Activated CD4-positive, alpha-beta memory T cell treated with anti-CD3 and anti-CD28 coated beads, Interleukin-2, amount 10 ng/mL, durations not matched to agents 7 days and 5 days (primary cell): ENCODE data around the gene CYP27A1. TPM values are rescaled to one million over a fixed set of nuclear protein-coding genes. Genes with fewer than 3 reads are reported as not detected.
A peak's percentile ranks its signal among the peaks of the same experiment; 100 is the strongest.

Experiments
- CTCF ChIA-PET: fragments of 350-600 bp; sonication (Branson Sonifier 250); formaldehyde crosslinking; loops from one replicate; lab custom pipeline; 2021; ENCODE audit warnings: antibody characterized with exemption, inconsistent platforms; lab: Charles Lee
- POLR2A ChIA-PET: fragments of 350-600 bp; sonication (Branson Sonifier 250); formaldehyde crosslinking; loops from one replicate; lab custom pipeline; 2021; ENCODE audit warnings: antibody characterized with exemption; lab: Charles Lee
- DNase-seq: peaks from one replicate; pipeline ENCODE4 v3.0.0-alpha.2; 2020
- H3K27ac Mint-ChIP-seq: one replicate; pipeline ENCODE4 v1.8.0; 2021; ENCODE audit warnings: mild to moderate bottlenecking, mixed read lengths
- H3K27me3 Mint-ChIP-seq: one replicate; pipeline ENCODE4 v1.8.0; 2021; ENCODE audit warnings: mixed read lengths
- H3K36me3 Mint-ChIP-seq: one replicate; pipeline ENCODE4 v1.8.0; 2021; ENCODE audit warnings: low read depth, mixed read lengths
- H3K4me1 Mint-ChIP-seq: one replicate; pipeline ENCODE4 v1.8.0; 2021; ENCODE audit warnings: mixed read lengths
- H3K4me3 Mint-ChIP-seq: one replicate; pipeline ENCODE4 v1.8.0; 2021; ENCODE audit warnings: mild to moderate bottlenecking, mixed read lengths
- H3K9me3 Mint-ChIP-seq: one replicate; pipeline ENCODE4 v1.8.0; 2021; ENCODE audit warnings: mixed read lengths
- total RNA-seq, 2 experiments: library from RNA; stranded (reverse); gene quantifications; one replicate each; pipeline ENCODE4 v1.2.3, GENCODE V29; 2021

The CYP27A1 gene
- total RNA-seq, 2 experiments from 2014 or later = not detected

DNA sequence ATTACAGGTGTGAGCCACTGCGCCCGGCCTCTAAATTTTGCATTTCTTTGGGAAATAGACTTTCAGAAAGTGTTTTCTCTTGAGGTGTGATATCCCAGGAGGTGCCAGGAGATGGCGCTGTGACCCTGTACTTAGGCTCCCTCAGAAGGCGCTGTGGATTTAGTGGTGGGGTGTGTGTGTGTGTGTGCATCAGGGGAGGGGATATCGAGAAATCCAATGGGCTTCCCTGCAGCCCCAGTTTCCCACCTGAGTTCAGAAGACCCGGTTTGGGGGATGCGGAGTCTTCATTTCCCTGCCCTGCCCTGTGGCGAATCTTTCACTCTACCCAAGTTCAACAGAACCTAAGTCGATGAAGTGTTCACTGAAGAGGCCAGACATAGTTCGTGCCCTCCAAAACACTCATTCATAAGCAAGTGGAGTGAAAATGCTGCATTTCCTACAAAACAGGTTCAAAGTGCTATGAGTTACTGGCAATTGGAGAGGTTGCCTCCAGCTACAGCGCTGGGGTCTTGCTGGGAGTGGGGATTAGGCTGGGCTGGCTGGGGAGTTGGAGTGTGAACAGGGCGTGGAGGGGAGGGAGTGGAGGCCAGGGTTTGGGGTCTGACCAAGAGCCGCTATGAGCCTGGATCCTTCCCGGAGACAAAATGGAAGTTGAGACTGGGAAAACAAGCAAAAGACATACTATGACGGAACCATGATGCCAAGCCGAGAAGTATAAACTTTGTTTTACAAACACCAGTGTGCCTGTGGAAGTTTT is 71.1 kb downstream of the CYP27A1 start:
- H3K27me3 Mint-ChIP-seq = peaks cover 55% of the 10 kb centered on the region
- H3K9me3 Mint-ChIP-seq = no peaks in the 10 kb centered on the region
- H3K4me1 Mint-ChIP-seq = no peaks in the 10 kb centered on the region
- H3K4me3 Mint-ChIP-seq = no peak overlapping the region
- H3K27ac Mint-ChIP-seq = no peak overlapping the region
- POLR2A ChIA-PET = interaction anchor here (1.5 kb wide), 1 partner anchor 45 kb away, joined by 5 read pairs; no protein-coding TSS in a partner anchor
- H3K36me3 Mint-ChIP-seq = no peaks in the 10 kb centered on the region
- peak; percentile 65 for DNase-seq
- CTCF ChIA-PET = interaction anchor here (0.6 to 3.2 kb wide), 14 partner anchors 10 to 306 kb away, joined by 3 to 39 read pairs (median 4); partner anchors contain the start of genes BCS1L and ZNF142

DNA sequence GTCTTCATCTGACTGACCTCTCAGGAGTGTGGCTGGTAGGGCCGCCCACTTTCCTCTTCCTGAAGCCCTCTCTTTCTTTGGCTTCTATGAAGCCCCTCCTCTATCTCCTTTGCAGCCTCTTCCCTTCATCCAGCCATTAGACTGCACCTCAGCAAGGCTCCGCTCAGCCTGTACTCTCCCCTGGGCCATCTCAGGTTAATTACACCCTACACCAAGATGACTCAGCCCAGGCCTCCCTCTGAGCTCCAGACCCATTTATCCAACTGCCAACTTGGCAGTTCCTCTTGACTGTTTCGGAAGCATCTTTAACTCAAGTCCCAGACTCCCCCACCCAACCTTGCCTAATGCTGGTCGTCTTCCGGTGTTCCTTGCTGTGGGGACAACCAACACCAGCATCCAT is 71.8 kb downstream of the CYP27A1 start:
- H3K9me3 Mint-ChIP-seq = no peaks in the 10 kb centered on the region
- peaks cover 62% of the 10 kb centered on the region for H3K27me3 Mint-ChIP-seq
- DNase-seq = no peak
- no peaks in the 10 kb centered on the region for H3K4me1 Mint-ChIP-seq
- no peak overlapping the region for H3K27ac Mint-ChIP-seq
- H3K36me3 Mint-ChIP-seq = no peaks in the 10 kb centered on the region
- CTCF ChIA-PET = interaction anchor here (0.6 to 3.0 kb wide), 3 partner anchors 9 to 123 kb away, joined by 3 to 16 read pairs (median 4); no protein-coding TSS in a partner anchor
- H3K4me3 Mint-ChIP-seq = no peak overlapping the region
- POLR2A ChIA-PET = interaction anchor here (1.5 kb wide), 1 partner anchor 44 kb away, joined by 5 read pairs; no protein-coding TSS in a partner anchor

DNA sequence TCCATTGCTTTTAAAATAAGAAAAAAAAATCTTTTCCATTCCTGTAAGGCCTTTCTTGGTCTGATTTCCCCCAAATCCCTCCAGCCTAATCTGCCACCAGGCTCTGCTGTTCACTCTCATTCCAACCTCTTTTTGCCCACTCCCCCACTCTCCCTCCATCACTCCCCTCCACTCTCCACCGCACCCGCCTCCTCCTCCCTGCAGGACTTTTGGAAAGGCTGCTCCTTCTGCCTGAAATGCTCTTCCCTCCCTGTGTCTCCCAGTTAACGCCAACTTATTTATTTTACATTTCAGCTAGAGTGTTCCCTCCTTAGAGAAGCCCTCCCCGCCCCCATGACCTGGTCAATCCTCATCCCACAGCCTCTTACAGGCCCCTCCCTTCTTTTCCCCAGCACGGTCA is 72.9 kb downstream of the CYP27A1 start:
- Mint-ChIP-seq H3K27me3 (peaks cover 67% of the 10 kb centered on the region), H3K9me3 (no peaks in the 10 kb centered on the region), H3K4me1 (no peaks in the 10 kb centered on the region), H3K4me3 (no peak overlapping the region), H3K36me3 (no peaks in the 10 kb centered on the region), H3K27ac (no peak overlapping the region)
- ChIA-PET POLR2A (no interaction called here), CTCF (interaction anchor here (0.8 to 3.0 kb wide), 3 partner anchors 22 to 127 kb away, joined by 3 to 16 read pairs (median 3); no protein-coding TSS in a partner anchor)
- DNase-seq = no peak

DNA sequence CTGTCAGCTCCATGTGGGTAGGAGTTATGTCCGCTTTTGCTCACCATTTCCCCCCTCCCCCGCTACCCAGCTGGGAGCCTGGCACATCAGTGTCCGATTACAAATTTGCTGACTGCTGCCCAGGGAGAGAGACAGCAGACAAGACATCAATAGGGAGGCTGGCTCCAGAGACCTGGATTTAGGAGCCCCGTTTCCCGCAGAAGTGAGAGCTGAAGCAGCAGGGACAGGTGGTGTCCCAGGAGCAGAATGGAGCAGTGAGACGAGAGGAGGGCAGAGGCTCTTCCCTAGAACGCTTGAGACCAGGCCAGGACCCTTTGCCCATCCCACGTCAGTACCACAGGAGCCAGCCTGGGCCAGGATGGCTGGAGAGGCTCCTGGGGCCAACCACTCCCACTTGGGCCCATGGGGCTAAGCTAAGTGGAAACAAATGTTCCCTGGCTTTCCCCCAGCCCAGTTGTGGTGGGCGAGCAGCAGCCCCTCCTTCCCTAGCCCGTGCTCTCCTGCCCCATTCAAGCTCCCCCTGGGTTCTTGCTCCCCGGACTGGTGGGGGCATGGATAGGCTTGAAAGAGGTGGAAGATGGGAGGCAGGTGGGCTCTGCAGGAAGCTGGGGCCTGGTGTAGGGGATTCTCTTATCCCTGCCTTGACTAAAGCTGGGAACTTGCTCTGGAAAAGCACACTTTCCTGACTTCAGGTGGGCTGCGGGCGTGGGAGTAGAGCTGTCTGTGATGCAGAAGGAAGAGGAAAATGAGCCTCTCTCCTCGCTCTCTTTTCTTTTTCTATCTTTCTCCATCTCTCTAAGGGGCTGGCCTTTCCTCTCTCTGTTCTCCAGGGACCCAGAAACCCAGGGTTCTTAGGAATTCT is 73.6 kb downstream of the CYP27A1 start:
- Mint-ChIP-seq H3K4me3 (no peak overlapping the region), H3K4me1 (peaks cover 5% of the 10 kb centered on the region), H3K9me3 (no peaks in the 10 kb centered on the region), H3K27ac (no peak overlapping the region), H3K36me3 (no peaks in the 10 kb centered on the region), H3K27me3 (peaks cover 74% of the 10 kb centered on the region)
- ChIA-PET POLR2A (no interaction called here), CTCF (interaction anchor here (0.8 to 3.0 kb wide), 2 partner anchors 21 to 42 kb away, joined by 3 to 16 read pairs; no protein-coding TSS in a partner anchor)
- no peak for DNase-seq

DNA sequence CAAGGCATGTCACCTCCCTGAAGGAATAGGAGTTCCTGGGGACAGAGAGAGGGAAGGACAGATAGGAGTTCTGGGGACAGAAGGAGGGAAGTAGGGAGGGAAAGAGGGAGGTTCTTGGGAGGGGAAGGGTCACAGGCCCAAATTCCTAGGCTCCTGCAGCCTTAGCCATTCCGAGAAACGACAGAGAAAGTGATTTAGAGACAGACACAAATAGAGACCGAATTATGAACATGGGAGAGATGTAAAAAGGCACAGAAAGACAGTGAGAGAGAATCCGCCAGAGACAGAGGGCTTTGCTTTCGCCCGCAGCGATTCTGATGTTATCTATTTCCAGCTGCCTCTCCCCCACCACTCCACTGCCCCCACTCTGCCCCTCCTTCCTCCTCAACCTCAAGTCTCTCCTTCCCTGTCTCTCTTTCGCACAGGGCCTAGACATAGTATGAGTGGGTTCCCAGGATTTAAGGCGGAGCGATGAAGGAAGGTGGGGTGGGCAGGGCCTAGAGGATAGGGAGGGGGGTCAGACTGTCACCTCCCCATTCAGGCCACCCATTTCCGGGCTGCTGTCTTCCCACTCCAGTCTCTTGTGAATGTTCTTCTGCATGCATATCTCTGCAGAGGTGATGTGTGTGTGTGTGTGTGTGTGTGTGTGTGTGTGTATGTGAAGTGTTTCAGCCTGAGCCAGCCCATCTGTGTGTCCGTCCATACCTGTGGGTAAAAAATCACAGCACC is 74.4 kb downstream of the CYP27A1 start:
- ChIA-PET POLR2A (no interaction called here), CTCF (no interaction called here)
- Mint-ChIP-seq H3K27ac (no peak overlapping the region), H3K27me3 (peaks cover 80% of the 10 kb centered on the region), H3K4me1 (peaks cover 5% of the 10 kb centered on the region), H3K4me3 (no peak overlapping the region), H3K36me3 (no peaks in the 10 kb centered on the region), H3K9me3 (no peaks in the 10 kb centered on the region)
- DNase-seq = no peak

DNA sequence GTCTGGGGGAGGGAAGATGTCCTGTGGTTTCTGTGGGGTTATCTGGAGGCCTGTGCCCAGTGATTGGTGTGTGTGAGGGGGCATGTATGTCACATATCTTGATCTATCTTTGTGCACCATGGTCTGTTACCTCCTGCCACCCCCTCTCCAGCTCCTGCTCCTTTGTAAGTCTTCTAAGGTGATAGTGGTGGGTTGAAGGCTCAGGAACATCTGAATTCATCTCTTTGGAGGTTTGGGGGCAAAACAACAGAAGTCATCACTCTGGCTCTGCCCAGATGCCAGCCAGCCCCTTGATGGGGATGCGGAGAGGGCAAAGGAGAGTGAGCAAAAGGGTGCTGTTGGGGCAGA is 74.9 kb downstream of the CYP27A1 start:
- Mint-ChIP-seq H3K27me3 (peaks cover 85% of the 10 kb centered on the region), H3K4me1 (peaks cover 5% of the 10 kb centered on the region), H3K9me3 (no peaks in the 10 kb centered on the region), H3K36me3 (no peaks in the 10 kb centered on the region), H3K4me3 (no peak overlapping the region), H3K27ac (no peak overlapping the region)
- DNase-seq = no peak
- CTCF ChIA-PET = interaction anchor here (0.7 kb wide), 1 partner anchor 9 kb away, joined by 3 read pairs; no protein-coding TSS in a partner anchor
- POLR2A ChIA-PET = no interaction called here

DNA sequence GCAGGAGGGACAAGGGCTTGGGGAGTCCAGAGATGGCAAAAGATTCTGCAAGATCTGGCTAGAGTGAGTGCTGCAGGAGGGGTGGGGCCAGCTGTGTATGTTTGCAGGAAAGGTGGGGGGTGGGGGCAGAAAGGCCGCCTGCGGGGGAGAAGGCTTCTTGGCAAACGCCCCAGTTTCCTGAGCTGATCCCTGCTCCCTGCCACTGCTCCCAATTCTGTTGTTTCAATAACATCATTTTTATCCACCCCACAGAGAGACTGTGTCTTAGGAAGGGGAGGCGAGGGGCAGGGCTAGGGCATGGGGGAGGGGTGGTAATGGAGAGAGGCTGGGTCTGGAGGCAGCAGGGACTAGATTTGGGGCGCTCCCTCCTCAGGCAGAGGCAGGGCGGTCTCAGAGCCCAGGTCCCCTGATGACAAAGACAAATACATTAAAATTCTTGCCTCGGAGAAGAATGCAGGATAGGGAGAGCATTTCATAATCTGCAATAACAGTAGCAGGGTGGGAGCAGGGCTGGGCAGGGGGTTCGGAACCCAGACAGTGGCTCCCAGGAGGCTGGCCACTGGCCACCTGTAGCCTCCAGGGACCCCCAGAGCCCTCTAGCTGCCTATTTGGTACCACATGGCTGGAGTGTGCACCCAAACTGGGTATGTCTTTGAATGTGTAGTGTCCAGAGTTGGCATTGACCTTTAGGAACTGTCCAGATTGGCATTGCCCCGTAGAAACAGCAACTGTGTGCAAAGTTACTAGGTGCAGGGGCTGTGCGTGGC is 75.6 kb downstream of the CYP27A1 start:
- H3K27ac Mint-ChIP-seq = no peak overlapping the region
- no peak for DNase-seq
- H3K36me3 Mint-ChIP-seq = no peaks in the 10 kb centered on the region
- no peak overlapping the region for H3K4me3 Mint-ChIP-seq
- ChIA-PET POLR2A (no interaction called here), CTCF (interaction anchor here (0.7 to 1.4 kb wide), 3 partner anchors 9 to 41 kb away, joined by 3 to 8 read pairs (median 6); no protein-coding TSS in a partner anchor)
- H3K9me3 Mint-ChIP-seq = no peaks in the 10 kb centered on the region
- H3K4me1 Mint-ChIP-seq = peaks cover 5% of the 10 kb centered on the region
- peaks cover 88% of the 10 kb centered on the region for H3K27me3 Mint-ChIP-seq

DNA sequence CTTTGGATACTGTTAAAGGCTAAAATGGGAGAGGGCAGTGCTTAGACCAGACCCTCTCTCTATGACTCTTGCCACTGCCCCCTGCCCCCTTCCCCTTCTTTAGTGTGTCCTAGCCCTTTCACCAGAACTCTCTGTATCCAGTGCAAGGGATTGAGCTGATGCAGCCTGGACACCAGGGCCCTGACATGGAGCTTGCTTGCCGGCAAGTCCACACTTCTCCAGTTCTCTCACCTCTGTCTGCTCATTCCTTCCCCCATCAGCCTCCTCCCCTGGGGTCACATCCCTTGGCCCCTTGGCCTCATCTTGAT is 76.1 kb downstream of the CYP27A1 start:
- no peaks in the 10 kb centered on the region for H3K36me3 Mint-ChIP-seq
- ChIA-PET POLR2A (no interaction called here), CTCF (interaction anchor here (0.9 to 1.4 kb wide), 3 partner anchors 10 to 40 kb away, joined by 4 to 8 read pairs (median 6); no protein-coding TSS in a partner anchor)
- DNase-seq = no peak
- peaks cover 5% of the 10 kb centered on the region for H3K4me1 Mint-ChIP-seq
- peaks cover 86% of the 10 kb centered on the region for H3K27me3 Mint-ChIP-seq
- no peak overlapping the region for H3K4me3 Mint-ChIP-seq
- no peak overlapping the region for H3K27ac Mint-ChIP-seq
- no peaks in the 10 kb centered on the region for H3K9me3 Mint-ChIP-seq

DNA sequence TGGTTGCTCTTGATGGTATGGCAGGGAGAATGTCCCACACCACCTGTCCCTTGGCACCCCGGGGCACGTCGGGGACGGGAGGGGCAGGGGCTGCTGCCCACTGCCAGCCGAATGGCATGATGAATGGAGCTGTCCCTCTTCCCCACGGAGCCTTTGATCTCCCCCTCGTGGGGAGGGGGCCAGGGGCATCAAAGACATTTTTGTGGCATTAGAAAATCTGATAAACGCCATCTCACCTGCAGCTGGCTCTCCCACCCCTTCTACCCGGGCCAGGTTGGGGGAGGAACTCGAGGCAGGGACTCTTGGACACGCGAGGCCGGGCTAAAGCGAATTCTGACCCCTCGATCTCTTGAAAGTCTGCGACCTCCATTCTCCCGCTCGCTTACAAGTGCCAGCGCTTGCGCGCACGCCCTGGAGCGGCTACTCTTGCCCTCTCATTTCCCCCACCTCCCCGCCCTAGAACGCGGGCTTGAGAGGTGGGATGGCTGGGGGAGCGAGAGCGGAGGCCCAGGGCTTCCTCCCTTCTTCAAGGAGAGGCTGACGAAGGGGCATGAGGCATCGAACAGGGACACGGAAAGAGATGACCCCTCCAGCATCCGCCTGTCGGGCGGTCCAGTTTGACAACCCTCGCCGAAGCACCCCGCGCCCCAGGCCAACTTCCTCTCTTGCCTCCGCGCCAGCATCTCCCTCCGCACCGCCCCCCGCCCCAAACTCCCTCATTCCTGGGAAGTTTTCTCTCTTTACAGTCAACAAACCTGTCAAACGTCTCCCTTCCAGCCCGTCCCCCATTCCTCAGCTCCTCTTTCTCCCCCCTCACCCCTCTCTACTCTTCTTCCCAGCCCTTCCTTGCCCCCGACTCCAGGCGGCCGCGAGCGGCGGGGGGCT is 77.0 kb downstream of the CYP27A1 start:
- ChIA-PET POLR2A (no interaction called here), CTCF (interaction anchor here (0.9 to 1.4 kb wide), 3 partner anchors 11 to 39 kb away, joined by 4 to 8 read pairs (median 6); no protein-coding TSS in a partner anchor)
- Mint-ChIP-seq H3K4me3 (no peak overlapping the region), H3K27ac (no peak overlapping the region), H3K9me3 (no peaks in the 10 kb centered on the region), H3K27me3 (peaks cover 85% of the 10 kb centered on the region), H3K36me3 (no peaks in the 10 kb centered on the region), H3K4me1 (peaks cover 5% of the 10 kb centered on the region)
- no peak for DNase-seq

DNA sequence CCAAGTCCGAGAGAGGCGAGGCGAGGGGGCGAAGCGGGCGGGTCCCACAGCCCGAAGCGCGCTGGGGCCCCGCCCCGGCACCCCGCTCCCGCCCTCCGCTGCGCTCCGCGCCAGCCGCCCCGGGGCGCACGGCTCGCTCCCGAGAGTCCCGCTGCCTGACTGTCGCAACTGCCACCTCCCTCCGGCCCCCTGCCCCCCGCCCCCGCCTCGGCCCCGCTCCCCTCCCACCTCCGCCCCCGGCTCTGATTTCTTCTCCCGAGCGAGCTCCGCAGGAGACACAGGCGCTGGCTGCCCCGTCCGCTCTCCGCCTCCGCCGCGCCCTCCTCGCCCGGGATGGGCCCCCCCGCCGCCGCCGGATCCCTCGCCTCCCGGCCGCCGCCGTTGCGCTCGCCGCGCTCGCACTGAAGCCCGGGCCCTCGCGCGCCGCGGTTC is 77.6 kb downstream of the CYP27A1 start, which contains the start of gene WNT6:
WNT6 (plus strand) TSS at position 250 of the 432 bp plus-strand sequence. CDS start 233 bp downstream, outside the sequence.
- Mint-ChIP-seq H3K36me3 (no peaks in the 10 kb centered on the region), H3K4me3 (no peak within 1 kb of the TSS), H3K27me3 (peaks cover 81% of the 10 kb centered on the region), H3K9me3 (no peaks in the 10 kb centered on the region), H3K4me1 (peaks cover 5% of the 10 kb centered on the region), H3K27ac (no peak within 1 kb of the TSS)
- POLR2A ChIA-PET = no interaction called here
- DNase-seq = no peak
- CTCF ChIA-PET = no interaction called here
